Tibial artery (tissue), 4 donors: ENCODE data around the gene MAML1.

Experiments
- DNase-seq, 2 donors: peaks; one replicate each; pipeline ENCODE4 v3.0.0-alpha.2; 2019
- H3K27ac ChIP-seq, 2 donors: fragments of 200-600 bp; sonication (generic) in 1 of 2; 1 replicate in 1 of 2; 2 replicates in 1 of 2; pipeline ENCODE4 v1.5.1; 2018 to 2019; ENCODE audit warnings: mild to moderate bottlenecking in 1 of 2
- H3K27me3 ChIP-seq, 2 donors: fragments of 200-600 bp; sonication (generic) in 1 of 2; one replicate each; pipeline versions ENCODE4 v1.5.1 to v1.6.0; 2016 to 2019
- H3K36me3 ChIP-seq, 3 donors: fragments of 200-600 bp; sonication (generic) in 2 of 3; one replicate each; pipeline ENCODE4 v1.5.1; 2016 to 2019; ENCODE audit warnings: mild to moderate bottlenecking in 2 of 3
- H3K4me1 ChIP-seq, 4 donors: fragments of 200-600 bp; sonication (generic) in 2 of 4; 1 replicate in 3 of 4; 2 replicates in 1 of 4; pipeline ENCODE4 v1.5.1; 2016 to 2019
- H3K4me3 ChIP-seq, 2 donors: fragments of 200-600 bp; sonication (generic) in 1 of 2; 1 replicate in 1 of 2; 2 replicates in 1 of 2; pipeline ENCODE4 v1.5.1; 2018 to 2019; ENCODE audit warnings: mild to moderate bottlenecking in 2 of 2
- H3K9me3 ChIP-seq, 3 donors: fragments of 200-600 bp; sonication (generic) in 1 of 3; one replicate each; pipeline ENCODE4 v1.5.1; 2016 to 2019
- CTCF ChIP-seq, 2 experiments: fragments of 200-600 bp in 1 of 2; fragments of 450-650 bp in 1 of 2; IDR thresholded peaks; one replicate each; pipeline ENCODE4 v1.5.1; 2017 to 2019; ENCODE audit warnings: antibody characterized with exemption in 2 of 2, mild to moderate bottlenecking in 1 of 2, moderate library complexity in 1 of 2
- intact Hi-C: fragments of 100-400 bp; cut with DNase I; formaldehyde crosslinking; loops from one replicate; pipeline ENCODE4 v1.15.0; 2023; ENCODE audit warnings: low total_unique reads

MAML1 gene

DNA sequence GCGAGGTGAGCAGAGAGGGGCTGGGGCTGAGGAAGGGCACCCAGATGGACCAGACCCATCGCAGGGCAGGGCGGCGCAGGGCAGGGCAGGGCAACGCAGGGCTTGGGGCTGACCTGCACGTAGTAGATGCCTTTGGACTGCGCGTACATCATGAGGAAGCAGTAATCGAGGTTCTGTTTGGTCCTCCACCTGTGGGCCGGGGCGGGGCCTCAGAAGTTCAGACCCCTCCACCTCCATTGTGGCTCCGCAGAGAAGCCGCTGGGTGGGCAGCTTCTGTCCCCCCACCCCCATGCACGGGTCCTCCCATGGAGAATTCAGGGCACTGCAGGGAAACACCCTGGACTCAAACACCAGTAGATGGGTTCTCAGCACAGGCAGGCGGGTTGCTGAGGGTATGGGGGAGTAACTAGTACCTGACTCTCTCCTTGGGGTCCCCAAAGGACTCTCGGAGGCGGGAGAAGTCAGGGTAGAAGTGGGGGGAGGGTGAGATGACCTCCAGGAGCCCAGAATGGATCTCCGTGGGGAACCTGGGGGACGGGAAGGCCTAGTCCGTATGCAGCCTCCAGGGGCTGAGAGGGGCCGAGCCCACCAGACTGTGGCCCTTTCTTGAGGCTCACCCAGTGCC lies 67.6 kb downstream of the MAML1 start:
- Histone ChIP-seq H3K36me3 (peaks cover 35 to 47% (median 44%) of the 10 kb centered on the region in 3 donors), H3K27ac (no peak overlapping the region), H3K27me3 (no peaks in the 10 kb centered on the region), H3K9me3 (no peaks in the 10 kb centered on the region), H3K4me3 (no peak overlapping the region), H3K4me1 (peaks cover 0 to 61% (median 49%) of the 10 kb centered on the region in 4 donors)
- no peak for DNase-seq
- intact Hi-C loops = loop anchor here (5.0 kb wide), 1 partner anchor 57 kb away; the partner anchor contains the start of gene MRNIP
- TF ChIP-seq CTCF (IDR thresholded peaks at IDR 0.05) = no peak

DNA sequence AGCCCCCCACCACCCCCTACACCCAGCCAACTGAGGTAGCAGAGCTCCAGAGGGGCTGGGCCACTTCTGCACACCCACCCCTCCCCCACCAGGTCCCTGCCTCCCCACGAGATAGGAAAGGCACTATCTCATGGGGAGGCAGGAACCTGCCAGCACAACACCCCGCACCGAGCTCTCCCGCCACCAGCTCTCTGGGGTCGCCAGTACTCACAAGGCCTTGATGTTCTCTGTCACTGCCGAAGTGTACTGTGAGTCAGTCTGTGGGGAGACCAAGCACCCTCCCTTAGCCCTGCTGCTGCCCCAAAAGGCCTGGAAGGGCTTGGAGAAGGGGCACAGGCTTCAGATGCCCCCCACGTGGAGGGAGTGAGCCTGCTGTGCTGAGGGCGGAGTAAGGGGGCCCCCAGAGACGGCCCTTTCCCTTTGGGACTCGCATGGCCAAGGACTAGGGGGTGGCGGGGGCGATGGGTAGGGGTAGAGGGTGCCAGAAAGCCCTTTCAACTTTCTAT lies 68.1 kb downstream of the MAML1 start:
- H3K36me3 ChIP-seq = peaks cover 35 to 47% (median 44%) of the 10 kb centered on the region in 3 donors
- no peaks in the 10 kb centered on the region for H3K9me3 ChIP-seq
- H3K27me3 ChIP-seq = no peaks in the 10 kb centered on the region
- H3K27ac ChIP-seq = no peak overlapping the region
- TF ChIP-seq CTCF (IDR thresholded peaks at IDR 0.05) = no peak
- intact Hi-C loops = loop anchor here (5.0 kb wide), 1 partner anchor 57 kb away; the partner anchor contains the start of gene MRNIP
- no peak overlapping the region for H3K4me3 ChIP-seq
- peaks cover 0 to 60% (median 46%) of the 10 kb centered on the region in 4 donors for H3K4me1 ChIP-seq
- DNase-seq = no peak

GRCh38 chr5:179801304-179802206 lies 68.9 kb downstream of the MAML1 start:
- Histone ChIP-seq H3K4me3 (no peak overlapping the region), H3K27me3 (no peaks in the 10 kb centered on the region), H3K9me3 (no peaks in the 10 kb centered on the region), H3K4me1 (peaks cover 0 to 54% (median 41%) of the 10 kb centered on the region in 4 donors), H3K36me3 (peaks cover 35 to 47% (median 44%) of the 10 kb centered on the region in 3 donors), H3K27ac (no peak overlapping the region)
- peak; percentile 53 to 71 for TF ChIP-seq CTCF (IDR thresholded peaks at IDR 0.05)
- intact Hi-C loops = loop anchor here (5.0 kb wide), 1 partner anchor 56 kb away; the partner anchor contains the start of gene MRNIP
- DNase-seq = peak; percentile 65 to 87

DNA sequence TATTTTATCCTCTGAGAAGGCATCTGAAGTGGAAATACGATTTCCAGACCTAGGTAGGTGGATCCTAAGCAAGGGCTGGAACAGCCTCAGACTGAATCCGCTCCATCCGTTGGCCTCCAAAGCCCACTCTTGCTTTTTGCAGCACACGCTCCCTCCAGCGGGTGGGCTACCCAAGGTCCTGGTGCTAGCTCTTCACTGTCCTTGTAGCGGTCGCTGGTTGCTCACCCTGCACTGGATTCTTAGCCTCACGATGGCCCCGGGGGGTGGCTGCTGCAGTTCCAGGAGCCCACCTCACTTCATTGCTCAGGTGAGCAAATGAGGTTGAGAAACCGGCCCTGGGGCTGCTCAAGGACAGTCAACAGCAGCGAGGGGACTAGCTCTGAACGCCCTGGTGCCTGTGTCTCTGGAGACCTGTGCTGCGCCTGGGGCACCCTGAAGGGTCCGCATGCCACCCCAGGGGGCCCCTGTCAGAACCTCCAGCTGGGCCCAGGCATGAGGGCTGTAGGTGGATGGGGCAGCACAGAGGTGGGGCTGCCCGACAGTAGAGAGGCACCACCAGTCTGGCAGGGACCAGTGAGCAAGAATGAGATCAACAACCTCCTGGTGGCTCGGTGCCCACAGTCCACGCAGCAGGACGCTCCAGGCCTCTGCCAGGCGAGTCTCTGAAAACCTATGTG lies 69.7 kb downstream of the MAML1 start:
- H3K36me3 ChIP-seq = peaks cover 35 to 43% (median 41%) of the 10 kb centered on the region in 3 donors
- intact Hi-C loops = loop anchor here (5.0 kb wide), 1 partner anchor 55 kb away; the partner anchor contains the start of gene MRNIP
- no peak for DNase-seq
- H3K9me3 ChIP-seq = no peaks in the 10 kb centered on the region
- H3K4me1 ChIP-seq = peaks cover 0 to 48% (median 37%) of the 10 kb centered on the region in 4 donors
- TF ChIP-seq CTCF (IDR thresholded peaks at IDR 0.05) = no peak
- no peak overlapping the region for H3K27ac ChIP-seq
- no peak overlapping the region for H3K4me3 ChIP-seq
- H3K27me3 ChIP-seq = no peaks in the 10 kb centered on the region

- no peak for DNase-seq
- H3K27me3 ChIP-seq = no peaks in the 10 kb centered on the region
- peaks cover 0 to 53% (median 44%) of the 10 kb centered on the region in 4 donors for H3K4me1 ChIP-seq
- TF ChIP-seq CTCF (IDR thresholded peaks at IDR 0.05) = no peak
- no peak overlapping the region for H3K27ac ChIP-seq
- H3K4me3 ChIP-seq = no peak overlapping the region
- intact Hi-C loops = loop anchor here (5.0 kb wide), 1 partner anchor 54 kb away; the partner anchor contains the start of gene MRNIP
- peaks cover 30 to 36% (median 34%) of the 10 kb centered on the region in 3 donors for H3K36me3 ChIP-seq
- H3K9me3 ChIP-seq = no peaks in the 10 kb centered on the region
Observed at GRCh38 chr5:179802950-179803562, 70.4 kb downstream of the MAML1 start.
